ENCODE results near the gene SMURF1.

Gene SMURF1

GRCh38 chr7:99021941-99022560 lies 121.9 kb downstream of the SMURF1 start:
- DNase-seq: no peak

GRCh38 chr7:99020413-99020715 lies 123.5 kb downstream of the SMURF1 start:
- no peak for DNase-seq

GRCh38 chr7:99019523-99020412 lies 124.1 kb downstream of the SMURF1 start:
- DNase-seq: no peak

GRCh38 chr7:99016196-99016595 lies 127.7 kb downstream of the SMURF1 start:
- DNase-seq: no peak

- DNase-seq: no peak
Measured at GRCh38 chr7:99014113-99014985, 129.6 kb downstream of the SMURF1 start.

GRCh38 chr7:99013266-99014112 lies 130.4 kb downstream of the SMURF1 start:
- DNase-seq: no peak

- no peak for DNase-seq
Measured at GRCh38 chr7:99012722-99013121, 131.2 kb downstream of the SMURF1 start.

GRCh38 chr7:99011706-99012404 lies 132.1 kb downstream of the SMURF1 start:
- DNase-seq: no peak

- no peak for DNase-seq
Measured at GRCh38 chr7:99011341-99011705, 132.6 kb downstream of the SMURF1 start.

- DNase-seq: no peak
Measured at GRCh38 chr7:99010281-99010680, 133.6 kb downstream of the SMURF1 start.

GRCh38 chr7:99008921-99009530 lies 134.9 kb downstream of the SMURF1 start:
- no peak for DNase-seq

GRCh38 chr7:99008181-99008631 lies 135.7 kb downstream of the SMURF1 start:
- DNase-seq: no peak

- DNase-seq: no peak
Measured at GRCh38 chr7:99006739-99007424, 137.0 kb downstream of the SMURF1 start.

- DNase-seq: no peak
Measured at GRCh38 chr7:99005776-99006175, 138.1 kb downstream of the SMURF1 start.

GRCh38 chr7:99004781-99005500 lies 139.0 kb downstream of the SMURF1 start:
- DNase-seq: no peak

GRCh38 chr7:99004216-99004615 lies 139.7 kb downstream of the SMURF1 start:
- no peak for DNase-seq

- DNase-seq: no peak
Measured at GRCh38 chr7:99003419-99003818, 140.5 kb downstream of the SMURF1 start.

GRCh38 chr7:99002827-99003212 lies 141.1 kb downstream of the SMURF1 start:
- no peak for DNase-seq

GRCh38 chr7:99002148-99002826 lies 141.6 kb downstream of the SMURF1 start:
- DNase-seq: no peak

Data from HCEC 1CT (cell line).